ENCODE measurements around the gene PSME2.
"Not testable (repeated sequence)": the region's sequence is repeated elsewhere in the genome, so short reads cannot be mapped to it uniquely, and the experiment has no call there.

Gene PSME2

DNA sequence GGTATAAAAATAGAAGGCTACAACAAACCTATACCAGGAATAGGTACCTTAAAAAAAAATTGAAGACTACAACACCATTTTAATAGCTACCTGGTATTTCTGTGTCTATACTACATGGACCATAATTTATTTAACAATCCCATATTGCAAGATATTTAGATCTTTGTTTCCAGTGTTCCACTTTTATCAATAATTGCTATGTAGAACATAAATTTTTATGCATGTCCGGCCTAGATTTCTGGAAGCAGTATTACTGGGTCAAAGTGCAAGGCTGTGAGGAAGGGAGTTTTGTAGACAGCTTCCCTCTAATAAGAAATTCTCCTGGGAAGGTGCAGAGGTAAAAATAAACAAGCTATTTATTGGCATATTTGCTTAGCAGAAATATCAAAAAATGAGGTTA lies 35.9 kb downstream of the PSME2 start:
- DNase-seq, result no peak

DNA sequence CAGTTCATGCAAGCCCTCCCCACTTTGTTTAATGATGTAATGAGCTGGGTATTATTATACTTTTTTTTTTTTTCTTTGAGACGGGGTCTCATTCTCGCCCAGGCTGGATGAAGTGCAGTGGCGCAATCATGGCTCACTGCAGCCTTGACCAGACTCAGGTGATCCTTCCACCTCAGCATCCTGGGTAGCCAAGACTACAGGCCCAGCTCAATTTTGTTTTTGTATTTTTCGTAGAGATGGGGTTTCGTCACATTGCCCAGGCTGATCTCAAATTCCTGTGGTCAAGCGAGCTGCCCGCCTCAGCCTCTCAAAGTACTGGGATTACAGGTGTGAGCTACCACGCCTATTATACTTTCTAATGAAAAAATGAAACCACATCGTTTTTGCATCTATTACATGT lies 36.4 kb downstream of the PSME2 start:
- DNase-seq, result no peak

DNA sequence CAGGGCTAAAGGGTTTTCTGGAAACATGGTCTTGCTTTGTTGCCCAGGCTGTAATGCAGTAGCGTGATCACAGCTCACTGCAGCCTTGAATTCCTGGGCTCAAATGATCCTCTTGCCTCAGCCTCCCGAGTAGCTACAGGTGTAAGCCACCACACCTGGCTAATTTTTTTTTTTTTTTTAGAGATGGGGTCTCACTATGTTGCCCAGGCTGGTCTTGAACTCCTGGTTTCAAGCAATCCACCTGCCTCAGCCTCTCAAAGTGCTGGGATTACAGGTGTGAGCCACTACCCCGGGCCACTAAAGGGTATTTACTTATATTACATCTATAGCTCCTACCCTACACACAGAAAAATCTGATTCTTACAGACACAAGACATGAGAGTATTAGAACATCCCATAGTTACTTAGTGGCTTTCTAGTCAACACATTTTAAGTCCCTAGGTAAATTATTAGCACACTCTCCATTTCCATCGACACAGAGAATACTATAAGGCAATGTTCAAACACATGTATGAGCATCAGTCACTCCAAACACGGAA lies 38.0 kb downstream of the PSME2 start:
- no peak for DNase-seq

DNA sequence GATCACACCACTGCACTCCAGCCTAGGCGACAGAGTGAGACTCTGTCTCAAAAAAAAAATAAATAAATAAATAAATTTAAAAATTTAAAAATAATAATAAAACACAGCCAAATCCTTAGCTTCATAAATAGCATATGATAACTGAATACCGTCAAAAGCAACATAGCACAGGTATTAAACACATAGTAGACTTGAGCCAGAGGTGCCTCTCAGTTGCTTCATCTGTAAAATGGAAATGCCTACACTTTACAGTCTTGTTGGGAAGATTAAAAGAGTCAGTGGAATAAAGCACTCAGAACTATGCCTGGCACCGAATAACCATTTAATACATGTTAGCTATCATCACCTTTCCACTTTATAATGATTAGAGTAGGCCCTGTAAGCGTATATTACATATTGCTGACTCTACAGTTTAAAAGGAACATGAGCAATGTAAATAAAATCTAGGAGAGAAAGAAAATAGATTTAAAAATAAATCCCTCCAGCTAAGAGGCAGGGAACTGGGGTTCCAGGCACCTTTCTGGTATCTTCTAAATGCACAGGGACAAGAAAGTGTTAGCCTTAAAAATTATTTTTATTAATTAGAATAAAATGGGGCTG lies 39.6 kb downstream of the PSME2 start:
- DNase-seq, result no peak

DNA sequence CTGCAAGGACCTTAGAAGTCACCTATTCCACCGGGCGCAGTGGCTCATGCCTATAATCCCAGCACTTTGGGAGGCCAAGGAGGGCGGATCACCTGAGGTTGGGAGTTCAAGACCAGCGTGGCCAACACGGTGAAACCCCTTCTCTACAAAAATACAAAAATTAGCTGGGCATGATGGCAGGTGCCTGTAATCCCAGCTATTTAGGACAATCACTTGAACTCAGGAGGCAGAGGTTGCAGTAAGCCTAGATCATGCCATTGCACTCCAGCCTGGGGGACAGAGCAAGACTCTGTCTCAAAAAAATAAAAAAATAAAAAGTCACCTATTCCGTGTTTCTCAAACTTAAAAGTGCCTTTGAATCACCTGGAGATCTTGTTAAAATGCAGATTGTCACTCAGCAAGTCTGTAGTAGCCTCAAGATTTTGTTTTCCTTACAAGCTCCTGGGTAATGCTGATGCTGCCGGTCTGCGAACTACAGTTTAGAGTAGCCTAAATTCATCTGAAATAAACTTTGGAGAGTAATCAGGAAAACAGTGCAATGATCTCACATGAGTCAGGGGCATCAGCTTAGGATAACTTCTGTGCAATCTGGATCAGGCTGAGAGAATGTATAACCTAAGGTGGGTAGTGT lies 40.7 kb downstream of the PSME2 start:
- not testable (repeated sequence) for DNase-seq

DNA sequence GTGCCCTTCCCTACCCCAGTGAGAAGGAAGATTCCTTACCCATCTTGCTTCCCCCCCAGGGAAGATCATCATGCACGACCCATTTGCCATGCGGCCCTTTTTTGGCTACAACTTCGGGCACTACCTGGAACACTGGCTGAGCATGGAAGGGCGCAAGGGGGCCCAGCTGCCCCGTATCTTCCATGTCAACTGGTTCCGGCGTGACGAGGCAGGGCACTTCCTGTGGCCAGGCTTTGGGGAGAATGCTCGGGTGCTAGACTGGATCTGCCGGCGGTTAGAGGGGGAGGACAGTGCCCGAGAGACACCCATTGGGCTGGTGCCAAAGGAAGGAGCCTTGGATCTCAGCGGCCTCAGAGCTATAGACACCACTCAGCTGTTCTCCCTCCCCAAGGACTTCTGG lies 43.0 kb downstream of the PSME2 start:
- no peak for DNase-seq

DNA sequence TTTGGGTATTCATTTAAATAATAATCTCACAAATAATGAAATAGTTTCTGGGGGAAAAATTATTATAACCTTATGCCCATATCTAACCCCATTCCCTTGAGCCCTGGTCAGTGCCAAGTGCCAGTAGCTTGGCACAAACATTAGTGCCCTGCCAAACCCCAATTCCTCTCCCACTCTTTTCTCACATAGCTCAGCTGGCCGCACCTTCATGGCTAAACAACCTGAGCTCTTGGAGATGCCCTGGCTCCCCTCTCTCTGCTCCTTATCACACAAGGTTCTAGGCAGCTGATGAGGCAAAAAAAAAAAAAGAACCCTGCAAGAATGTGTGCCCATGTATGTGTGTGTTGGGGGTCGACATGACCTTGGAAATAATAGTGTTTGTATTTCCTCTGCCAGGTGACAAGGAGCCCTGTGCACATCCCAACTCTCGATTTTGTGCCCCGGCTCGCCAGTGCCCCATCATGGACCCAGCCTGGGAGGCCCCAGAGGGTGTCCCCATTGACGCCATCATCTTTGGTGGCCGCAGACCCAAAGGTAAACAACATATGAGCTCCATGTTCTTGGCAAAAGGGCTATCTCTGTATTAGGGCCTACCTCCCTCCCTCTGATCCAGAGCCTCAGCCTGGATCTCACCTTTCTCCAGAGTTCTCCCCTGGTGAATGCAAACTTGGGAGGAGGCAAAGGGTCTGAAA lies 43.9 kb downstream of the PSME2 start:
- no peak for DNase-seq

DNA sequence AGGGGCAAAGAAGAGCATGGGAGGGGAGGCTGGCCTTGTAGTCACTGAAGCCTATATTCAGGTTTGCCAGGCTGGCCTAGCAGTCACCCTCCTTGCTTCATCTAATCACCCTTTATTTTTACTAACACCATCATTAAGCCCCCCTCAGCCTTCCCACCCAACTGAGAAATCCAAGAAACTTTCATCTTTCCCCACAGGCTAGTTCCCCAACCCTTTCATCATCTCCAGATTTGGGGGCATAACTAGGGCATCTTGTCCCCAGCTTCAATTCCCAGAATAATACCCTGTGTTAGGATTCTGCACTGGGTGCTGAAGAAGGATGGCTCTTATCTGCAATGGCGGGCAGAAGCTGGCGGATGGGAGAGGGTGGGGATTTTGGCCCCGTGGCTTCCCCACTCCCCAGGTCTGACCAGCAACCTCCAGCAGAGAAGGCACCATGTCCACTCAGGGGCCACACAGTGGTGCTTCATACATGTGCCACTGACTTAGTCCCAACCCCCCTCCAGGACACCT lies 45.4 kb downstream of the PSME2 start:
- no peak for DNase-seq

DNA sequence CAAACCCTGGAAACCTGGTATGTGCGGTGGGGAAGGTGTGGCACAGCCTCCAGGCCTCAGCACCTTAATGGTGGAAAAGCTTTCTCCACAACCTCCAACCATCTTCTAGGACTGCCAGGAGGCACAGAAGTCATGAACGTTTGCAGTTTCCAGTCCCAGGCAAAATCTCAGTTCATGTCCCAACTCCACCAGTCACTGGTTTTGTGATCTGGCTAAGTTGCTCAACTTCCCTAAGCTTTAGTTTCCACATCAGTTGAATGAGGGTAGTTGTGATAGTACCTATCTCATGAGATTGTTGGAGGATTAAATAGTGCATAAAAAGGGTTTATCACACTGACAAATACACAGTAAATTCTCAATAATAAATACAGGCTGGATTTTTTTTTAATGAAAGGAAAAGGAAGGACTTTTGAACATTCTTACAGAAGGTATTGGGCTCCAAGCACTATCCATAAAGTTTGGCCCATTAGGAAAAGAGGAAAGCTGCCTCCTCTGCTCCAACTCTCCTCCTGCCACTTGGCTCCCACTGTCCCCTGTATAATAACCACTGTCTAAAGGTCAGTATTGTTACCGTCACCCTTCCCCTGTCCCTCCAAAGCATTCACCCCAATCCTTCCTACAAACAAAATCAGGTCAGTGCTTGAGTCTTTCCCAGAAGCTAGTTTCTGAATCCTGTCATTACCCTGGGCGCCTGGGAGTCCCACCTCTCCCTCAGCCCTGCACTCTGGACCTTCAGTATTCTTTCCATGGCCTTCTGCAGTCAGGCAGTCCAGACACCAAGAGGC lies 46.0 kb downstream of the PSME2 start:
- DNase-seq, result no peak

DNA sequence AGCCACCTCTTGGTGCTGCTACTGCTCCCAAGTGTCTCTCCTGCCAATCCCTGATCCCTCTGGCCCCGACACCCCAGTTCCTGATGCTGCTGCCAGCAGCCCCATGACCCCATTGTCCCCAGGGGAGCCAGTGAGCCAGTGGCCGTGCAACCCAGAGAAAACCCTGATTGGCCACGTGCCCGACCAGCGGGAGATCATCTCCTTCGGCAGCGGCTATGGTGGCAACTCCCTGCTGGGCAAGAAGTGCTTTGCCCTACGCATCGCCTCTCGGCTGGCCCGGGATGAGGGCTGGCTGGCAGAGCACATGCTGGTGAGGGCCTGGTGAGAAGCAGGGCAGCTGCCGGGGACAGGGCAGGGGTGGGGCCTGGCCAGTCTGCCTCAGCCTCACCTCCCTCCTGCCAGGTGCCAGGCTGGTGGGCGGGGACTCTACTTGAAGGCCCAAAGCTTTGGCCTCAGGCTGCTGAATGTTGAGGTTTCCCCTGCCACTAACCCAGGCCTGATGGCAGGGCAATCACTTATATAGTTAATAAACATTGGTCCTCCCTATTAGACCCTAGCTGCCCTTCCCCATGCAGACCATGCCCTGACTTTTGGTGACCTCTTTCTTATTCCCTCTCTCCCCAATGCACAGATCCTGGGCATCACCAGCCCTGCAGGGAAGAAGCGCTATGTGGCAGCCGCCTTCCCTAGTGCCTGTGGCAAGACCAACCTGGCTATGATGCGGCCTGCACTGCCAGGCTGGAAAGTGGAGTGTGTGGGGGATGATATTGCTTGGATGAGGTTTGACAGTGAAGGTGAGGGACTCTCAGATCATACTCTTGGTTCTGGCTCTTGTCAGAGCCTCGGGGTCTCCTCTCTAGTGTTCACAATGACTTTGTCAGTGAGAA lies 47.2 kb downstream of the PSME2 start:
- no peak for DNase-seq

DNA sequence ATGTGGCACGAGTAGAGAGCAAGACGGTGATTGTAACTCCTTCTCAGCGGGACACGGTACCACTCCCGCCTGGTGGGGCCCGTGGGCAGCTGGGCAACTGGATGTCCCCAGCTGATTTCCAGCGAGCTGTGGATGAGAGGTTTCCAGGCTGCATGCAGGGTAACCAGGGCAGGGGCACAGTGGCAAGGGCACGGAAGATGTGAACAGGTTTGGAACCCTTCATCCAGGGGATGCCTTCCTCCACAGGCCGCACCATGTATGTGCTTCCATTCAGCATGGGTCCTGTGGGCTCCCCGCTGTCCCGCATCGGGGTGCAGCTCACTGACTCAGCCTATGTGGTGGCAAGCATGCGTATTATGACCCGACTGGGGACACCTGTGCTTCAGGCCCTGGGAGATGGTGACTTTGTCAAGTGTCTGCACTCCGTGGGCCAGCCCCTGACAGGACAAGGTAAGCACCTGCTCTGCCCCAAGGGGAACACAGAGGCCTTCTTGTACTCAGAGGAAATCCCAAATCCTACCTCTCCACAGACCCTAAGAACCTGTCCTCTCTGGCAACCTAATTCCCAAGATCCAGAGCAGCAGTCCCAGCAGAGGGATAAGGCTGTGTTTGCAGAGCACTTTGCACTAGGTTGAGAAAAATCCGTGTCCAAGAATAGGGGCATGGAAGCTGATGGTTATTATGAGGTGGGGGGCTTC lies 48.0 kb downstream of the PSME2 start:
- no peak for DNase-seq

DNA sequence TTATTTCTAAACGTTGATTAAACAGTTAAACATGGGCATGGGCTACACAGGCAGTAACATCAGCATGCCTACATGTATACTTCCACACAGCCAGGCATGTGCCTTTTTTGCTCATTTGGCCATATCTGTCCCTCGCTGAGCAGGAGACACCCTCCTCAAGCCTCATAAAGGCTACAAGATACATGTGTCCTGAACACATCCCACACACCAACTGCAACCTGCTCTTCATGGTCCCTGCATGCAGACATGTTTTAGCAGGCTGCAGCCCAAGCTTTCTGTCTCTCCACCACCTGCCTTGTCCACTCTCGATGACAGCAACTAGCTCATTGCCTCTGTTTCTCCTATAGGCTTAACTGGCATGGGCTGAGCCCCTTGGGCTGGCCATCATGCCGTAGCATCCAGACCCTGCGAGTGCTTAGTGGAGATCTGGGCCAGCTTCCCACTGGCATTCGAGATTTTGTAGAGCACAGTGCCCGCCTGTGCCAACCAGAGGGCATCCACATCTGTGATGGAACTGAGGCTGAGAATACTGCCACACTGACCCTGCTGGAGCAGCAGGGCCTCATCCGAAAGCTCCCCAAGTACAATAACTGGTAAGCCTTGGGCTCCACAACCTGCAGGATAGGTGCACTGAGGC lies 49.7 kb downstream of the PSME2 start:
- no peak for DNase-seq

DNA sequence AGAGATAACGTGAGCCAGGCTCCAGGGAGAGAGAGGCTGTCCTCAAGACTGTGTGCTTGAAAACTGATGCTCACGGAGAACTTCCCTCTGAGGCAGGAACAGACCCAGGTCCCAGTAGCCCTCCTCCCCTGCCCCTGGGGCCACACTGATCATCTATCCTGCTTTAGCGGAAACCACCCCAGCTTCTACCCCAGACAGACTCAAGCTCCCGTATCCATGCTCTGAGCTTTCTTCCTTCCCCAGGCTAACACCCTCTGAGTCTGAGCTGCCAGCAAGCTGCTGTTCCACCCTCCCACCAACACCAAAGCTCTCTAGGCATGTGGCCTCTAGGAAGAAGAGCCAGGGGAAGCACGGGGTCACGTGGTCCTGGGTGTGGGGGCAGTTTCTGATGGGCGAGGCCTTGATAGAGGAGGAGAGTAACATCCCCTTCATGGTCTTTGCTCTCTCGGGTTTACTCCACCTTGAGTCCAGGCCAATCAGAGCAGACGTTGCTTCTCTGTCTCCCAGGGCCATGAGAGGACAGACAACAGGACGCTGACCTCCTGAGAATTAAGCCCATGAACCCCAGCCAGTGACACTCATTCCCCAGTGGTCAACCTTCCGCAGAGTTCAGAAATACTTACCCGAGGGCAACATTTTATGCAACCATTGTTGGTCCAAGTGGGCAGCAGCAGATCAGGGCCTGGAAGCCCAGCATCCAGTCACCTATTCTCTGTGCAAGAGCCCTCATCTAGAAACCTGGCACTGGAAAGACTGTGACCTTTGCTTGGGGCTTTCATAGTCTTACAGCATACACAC lies 50.9 kb downstream of the PSME2 start:
- peak; percentile 79 to 86 for DNase-seq

DNA sequence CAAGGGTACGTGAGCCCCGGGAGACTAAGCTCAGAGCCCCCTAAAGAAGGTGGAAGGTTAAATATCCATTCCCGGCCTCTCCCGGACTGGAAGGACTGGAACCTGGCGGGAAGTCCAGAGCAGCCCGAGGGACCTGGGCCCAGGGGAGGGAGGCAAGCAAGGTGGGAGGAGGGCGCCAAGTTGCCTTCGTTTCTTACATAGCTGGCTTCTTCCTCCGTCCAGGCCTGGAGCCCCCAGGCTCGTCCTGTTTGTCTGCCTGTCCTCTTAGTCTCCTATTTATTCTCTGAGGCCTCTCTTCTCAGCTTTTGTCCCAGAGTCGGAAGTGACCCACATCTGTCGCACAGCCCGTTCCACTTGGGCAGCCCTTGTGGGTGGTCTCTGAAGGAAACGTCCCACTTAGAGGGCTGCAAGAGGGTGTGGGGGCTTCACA lies 51.6 kb downstream of the PSME2 start:
- DNase-seq, result peak in 1 of 2 experiments; percentile 27

DNA sequence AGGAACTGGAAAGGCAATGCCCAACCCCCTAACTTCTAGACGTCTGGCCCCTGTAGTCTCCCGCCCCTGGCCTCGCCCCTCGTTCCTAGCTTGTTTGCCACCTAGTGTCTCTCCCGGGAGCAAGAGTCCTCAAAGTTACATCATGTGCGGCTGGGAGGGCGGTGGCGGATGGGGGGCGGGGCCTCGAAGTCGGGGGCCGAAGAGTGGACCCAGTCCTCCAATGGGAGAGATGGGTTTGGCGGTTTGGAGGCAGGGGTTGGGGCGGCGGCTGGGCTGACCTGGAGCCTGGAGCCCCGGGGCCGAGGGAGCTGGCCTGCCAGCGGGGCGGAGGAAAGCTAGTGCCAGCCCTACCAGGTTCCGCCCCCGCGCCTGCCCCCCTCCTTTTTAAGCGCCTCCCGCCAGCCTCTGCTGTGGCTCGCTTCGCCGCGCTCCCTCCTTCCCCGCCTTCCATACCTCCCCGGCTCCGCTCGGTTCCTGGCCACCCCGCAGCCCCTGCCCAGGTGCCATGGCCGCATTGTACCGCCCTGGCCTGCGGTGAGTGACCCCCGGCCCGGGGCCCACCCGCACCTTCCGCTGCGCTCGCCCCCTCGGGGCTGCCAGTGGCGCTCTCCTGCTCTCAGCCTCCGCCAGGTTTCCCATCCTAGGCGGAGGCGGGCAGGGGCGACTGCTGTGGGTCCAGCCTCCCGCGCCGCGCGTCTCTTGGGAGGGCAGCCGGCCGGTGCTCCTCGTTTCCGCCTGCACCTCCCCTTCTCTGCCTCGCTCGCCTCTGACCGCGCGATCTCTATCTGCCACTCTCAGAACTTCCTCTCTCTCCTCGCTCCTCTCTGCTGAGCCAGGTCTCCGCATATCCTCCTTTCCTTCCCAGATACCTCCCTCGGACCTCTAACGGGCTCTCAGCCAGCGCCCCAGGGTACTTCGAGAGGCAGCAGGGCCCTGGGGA lies 52.2 kb downstream of the PSME2 start, which contains the start of gene PCK2:
PCK2 (plus strand) TSS at position 411 of the 940 bp plus-strand sequence; CDS start at position 506, 95 bp downstream.
- DNase-seq, result peak; percentile 92 to 96

Measured in Kasumi-1 (cell line).